ENCODE data around the gene RHEB.

Gene RHEB

GRCh38 chr7:151468217-151469018, 51.3 kb downstream of the RHEB start:
- no peak for DNase-seq

- no peak for DNase-seq
Observed at GRCh38 chr7:151465169-151465568, 54.5 kb downstream of the RHEB start.

GRCh38 chr7:151462306-151462779, 57.4 kb downstream of the RHEB start:
- peak; percentile 18 for DNase-seq

- no peak for DNase-seq
Observed at GRCh38 chr7:151461942-151462230, 57.8 kb downstream of the RHEB start.

GRCh38 chr7:151461096-151461941, 58.4 kb downstream of the RHEB start:
- peak; percentile 18 for DNase-seq

GRCh38 chr7:151460474-151460855, 59.2 kb downstream of the RHEB start:
- peak; percentile 16 for DNase-seq

- peak; percentile 18 for DNase-seq
Observed at GRCh38 chr7:151459726-151460473, 59.8 kb downstream of the RHEB start.

- peak; percentile 16 for DNase-seq
Observed at GRCh38 chr7:151457534-151457933, 62.2 kb downstream of the RHEB start.

GRCh38 chr7:151456782-151457181, 62.9 kb downstream of the RHEB start:
- peak; percentile 6 for DNase-seq

- peak; percentile 17 for DNase-seq
Observed at GRCh38 chr7:151456276-151456675, 63.4 kb downstream of the RHEB start.

- peak; percentile 23 for DNase-seq
Observed at GRCh38 chr7:151455690-151456089, 64.0 kb downstream of the RHEB start.

- DNase-seq: peak; percentile 16
Observed at GRCh38 chr7:151454932-151455530, 64.7 kb downstream of the RHEB start.

GRCh38 chr7:151454305-151454704, 65.4 kb downstream of the RHEB start:
- DNase-seq: peak; percentile 10

GRCh38 chr7:151453326-151453791, 66.3 kb downstream of the RHEB start:
- peak; percentile 18 for DNase-seq

- peak; percentile 3 for DNase-seq
Observed at GRCh38 chr7:151452680-151453325, 66.9 kb downstream of the RHEB start.

- no peak for DNase-seq
Observed at GRCh38 chr7:151451626-151452571, 67.8 kb downstream of the RHEB start.

- DNase-seq: no peak
Observed at GRCh38 chr7:151451156-151451555, 68.5 kb downstream of the RHEB start.

GRCh38 chr7:151449990-151450389, 69.7 kb downstream of the RHEB start:
- DNase-seq: no peak

GRCh38 chr7:151448261-151449252, 71.1 kb downstream of the RHEB start:
- peak; percentile 85 for DNase-seq

- DNase-seq: no peak
Observed at GRCh38 chr7:151447901-151448260, 71.8 kb downstream of the RHEB start.

Measured in stimulated activated CD8-positive, alpha-beta memory T cell treated with anti-CD3 and anti-CD28 coated beads, Interleukin-4, amount 100 ng/mL, for 48 hours (primary cell).